Measurements from ENCODE around the gene SRGAP2B.
"Not testable (repeated sequence)": the region's sequence is repeated elsewhere in the genome, so short reads cannot be mapped to it uniquely, and the experiment has no call there.

The SRGAP2B gene

DNA sequence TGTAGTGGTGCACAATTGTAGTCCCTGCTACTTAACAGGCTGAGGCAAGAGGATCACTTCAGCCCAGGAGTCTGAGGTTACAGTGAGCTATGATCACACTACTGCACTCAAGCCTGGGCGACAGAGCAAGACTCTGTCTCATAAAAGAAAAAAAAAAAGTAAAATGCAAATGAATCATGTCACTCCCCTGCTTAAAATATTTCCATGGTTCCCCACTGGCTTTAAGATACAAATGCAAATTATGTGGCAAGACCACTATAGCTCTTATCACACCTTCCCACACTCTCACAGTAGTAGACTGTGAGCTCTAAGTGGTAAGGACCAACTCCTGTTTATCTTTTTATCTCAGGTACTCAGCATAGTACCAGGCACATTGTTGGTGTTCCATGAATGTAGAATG is 53.6 kb downstream of the SRGAP2B start:
- DNase-seq = not testable (repeated sequence)

DNA sequence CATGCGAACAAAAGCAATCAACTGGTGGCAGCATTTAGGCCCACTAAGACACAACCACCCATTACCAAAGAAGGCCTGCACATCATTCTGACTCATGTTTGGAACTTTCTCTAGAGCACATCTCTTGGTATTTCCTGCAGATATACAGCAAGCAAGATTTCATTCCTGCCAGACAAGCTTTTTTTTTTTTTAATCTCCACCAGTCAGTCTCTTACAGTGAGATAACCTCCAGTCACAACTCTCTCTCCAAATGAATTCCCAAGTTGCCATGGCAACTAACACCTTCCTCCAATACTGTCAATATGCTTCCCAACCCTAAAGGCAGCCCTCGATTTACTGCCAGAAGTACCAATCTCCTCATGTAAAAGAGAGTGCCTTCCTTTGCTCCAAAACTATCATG is 59.1 kb downstream of the SRGAP2B start:
- DNase-seq = not testable (repeated sequence)

DNA sequence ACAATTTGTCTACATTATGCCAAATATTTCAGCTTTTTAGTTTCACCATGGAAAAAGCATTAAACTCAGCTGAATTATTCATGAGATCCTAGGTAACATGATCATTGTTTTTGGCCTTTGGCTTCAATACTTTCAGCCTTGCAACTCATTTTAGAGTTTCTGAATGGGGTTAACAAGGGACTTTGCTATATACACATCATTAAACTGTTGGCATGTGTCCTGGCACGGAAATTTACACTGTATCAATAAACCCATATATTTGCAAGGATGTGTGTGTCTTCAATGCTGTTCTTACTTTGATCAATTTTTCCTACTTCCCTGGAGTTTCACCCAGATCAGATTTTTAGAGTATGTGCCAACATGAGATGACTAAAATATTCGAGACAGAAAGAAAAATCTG is 61.6 kb downstream of the SRGAP2B start:
- not testable (repeated sequence) for DNase-seq

DNA sequence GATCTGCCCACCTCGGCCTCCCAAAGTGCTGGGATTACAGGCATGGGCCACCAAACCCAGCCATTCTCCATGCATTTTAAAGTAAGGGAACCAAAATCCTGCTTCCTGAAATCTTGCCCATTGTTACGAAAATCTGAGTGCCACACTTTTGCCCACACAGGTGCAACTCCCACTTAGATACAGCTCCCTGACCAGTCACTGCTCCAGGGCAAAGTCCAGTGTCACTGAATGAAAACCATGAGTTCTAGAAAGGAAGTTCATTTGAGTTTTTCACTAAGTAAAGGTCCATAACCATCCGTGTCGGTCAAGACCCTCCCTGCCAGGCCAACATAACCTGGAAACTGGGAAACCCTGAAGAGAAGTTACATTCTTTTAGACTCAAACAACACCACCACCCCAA is 67.9 kb downstream of the SRGAP2B start:
- not testable (repeated sequence) for DNase-seq

DNA sequence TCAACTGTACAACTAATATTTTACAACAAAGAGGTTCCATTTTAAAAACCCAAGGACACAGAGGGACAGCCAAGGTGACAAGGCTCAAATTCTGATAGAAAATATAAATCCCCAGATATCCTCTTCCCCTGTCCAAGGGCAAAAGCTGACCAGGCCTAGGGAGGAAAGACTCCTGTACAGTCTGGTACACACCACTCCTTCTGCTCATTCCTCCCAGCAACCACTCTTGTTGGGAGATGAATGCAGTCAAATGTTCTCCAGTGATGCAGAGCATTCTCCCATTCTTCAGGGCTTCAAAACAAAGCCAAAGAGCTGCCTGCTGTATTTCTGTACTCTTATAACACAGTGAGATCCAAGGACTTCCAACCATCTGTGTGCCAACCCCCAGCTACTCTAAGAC is 69.8 kb downstream of the SRGAP2B start:
- DNase-seq = not testable (repeated sequence)

DNA sequence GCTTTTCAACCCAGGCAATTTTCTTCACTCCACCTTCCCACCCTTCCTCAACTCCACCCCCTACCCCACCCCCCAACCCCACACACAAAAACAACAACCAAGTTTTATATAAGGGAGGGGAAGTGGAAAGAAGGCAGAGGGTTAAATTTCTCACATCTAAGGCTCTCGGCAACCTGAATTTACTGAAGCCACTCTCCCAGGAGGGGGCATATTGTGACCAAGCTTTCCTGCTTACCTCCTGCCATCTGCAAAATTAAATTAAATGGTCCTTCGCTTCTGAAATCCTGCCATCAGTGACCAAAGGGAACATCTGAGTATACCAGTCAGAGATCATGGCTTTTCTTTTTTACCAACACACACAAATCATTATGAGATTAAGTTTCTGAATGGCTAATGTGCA is 72.9 kb downstream of the SRGAP2B start:
- DNase-seq = not testable (repeated sequence)

DNA sequence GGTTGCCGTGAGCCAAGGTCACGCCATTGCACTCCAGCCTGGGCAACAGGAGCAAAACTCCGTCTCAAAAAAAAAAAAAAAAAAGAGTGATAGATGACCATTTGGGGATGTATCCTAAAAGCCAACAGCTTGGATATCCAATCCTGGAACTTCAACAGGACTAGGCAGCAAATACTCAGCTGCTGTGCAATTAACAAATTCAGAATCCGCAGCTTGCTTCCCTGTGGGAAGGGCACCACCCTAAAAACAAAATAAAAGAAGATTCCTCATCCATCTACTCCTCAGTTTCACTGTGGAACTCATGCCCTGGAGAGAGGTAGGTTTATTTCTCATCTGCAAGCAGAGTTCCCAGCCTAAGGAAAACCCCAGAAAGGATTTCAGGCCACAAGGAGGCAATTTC is 73.4 kb downstream of the SRGAP2B start:
- DNase-seq = not testable (repeated sequence)

DNA sequence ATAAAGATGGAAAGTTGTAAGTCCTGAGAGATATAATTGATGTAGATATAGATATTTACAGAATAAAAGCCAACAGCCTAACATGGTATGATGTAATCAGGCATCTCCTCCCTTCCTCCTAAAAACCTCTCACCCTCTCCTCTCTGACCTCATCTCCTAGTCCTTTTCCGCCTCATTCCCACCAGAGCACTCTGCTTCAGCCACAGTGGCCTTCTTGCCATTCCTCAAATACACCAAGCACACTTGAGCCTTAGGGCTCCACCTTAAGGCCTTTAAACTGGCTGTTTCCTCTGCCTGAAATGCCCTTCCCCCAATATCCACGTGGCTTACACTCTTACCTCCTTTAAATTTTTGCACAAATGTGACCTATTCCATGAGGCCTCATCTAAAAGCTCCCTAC is 75.4 kb downstream of the SRGAP2B start:
- DNase-seq = not testable (repeated sequence)

DNA sequence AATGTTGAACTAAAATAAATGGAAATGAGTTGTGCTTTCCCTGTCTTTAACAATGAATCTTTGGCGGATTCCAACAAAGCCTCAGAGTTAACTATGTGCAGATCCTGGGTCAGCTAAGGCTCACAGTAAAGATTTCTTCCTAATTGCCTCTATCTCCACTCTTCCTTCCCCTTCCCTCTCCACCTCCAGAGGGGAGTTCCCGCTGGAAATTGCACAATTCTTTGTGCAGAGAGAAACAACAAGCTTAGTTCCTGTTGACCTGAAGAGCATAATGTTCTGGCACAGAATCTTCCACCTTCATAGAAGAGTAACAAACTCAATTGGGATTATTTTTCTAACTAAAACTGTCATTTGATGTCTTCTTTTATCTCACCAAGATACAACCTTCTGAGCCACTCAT is 77.4 kb downstream of the SRGAP2B start:
- not testable (repeated sequence) for DNase-seq

DNA sequence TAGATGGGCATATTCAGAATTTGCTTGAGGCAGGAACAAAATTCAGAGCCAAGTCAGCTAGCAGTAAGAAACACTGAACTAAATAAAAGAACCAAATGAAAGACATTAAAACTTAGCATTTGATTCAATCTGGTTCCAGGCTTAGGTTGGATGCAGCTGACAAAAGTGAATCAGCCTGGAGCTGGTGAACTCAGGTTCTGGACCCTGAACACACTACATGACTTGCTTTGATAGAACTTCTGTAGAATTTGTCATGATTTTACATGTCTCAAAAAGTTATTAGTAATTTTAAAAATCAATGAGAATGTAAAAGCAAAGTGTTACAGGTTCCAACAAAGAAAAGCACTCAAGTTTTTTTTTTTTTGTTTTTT is 78.7 kb downstream of the SRGAP2B start:
- not testable (repeated sequence) for DNase-seq

DNA sequence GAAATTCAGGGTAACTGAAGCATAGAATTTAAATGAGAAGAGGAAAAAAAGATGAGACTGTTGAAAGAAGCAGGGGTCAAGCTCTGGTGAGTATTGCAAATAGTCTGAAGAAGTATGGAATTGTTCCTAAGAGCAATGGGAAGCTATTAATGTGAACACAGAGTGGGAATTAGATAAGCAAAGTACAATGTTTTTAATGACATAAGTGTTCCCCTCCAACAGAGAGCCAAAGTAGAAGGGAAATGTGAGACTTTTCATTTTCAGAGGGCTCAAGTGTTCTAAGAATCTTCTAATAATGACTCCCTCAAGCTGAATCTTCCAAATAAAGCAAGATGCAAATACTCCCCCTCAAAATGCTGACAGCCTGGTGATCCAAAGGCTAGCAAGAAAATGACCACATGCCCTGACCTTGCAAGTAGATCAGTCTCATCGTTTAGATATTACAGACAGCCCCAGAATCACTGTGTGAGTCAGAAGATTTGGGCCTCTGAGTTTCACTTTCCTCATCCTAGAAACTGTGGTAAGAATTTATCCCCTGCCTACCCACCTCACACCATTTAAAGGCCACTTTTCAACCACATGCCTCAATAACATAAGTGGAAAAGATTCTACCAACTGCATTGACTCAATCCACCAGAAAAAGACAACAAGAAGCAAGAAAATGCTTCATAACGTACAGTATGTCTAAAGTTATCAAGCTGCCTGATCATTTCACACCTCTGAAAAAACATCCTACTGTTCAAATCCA is 79.2 kb downstream of the SRGAP2B start:
- DNase-seq = not testable (repeated sequence)

DNA sequence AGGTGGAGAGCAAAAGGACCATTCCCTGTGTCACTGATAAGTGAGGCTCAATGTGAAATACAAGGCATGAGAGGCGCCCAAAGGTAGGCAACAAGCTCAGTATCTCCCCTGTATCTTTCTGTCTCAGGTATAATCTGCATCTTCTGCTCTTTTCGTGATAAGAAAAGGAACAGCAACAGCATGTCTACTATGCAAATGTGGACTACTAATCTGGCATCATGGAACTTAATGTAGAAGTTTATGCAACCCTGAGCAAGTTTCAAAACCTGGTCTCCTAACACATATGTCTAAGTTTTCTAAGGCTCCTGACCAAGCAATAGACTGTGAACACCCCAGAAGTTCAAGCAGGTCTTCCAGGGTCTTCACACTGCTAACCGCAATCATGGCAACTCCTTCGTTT is 81.8 kb downstream of the SRGAP2B start:
- not testable (repeated sequence) for DNase-seq

DNA sequence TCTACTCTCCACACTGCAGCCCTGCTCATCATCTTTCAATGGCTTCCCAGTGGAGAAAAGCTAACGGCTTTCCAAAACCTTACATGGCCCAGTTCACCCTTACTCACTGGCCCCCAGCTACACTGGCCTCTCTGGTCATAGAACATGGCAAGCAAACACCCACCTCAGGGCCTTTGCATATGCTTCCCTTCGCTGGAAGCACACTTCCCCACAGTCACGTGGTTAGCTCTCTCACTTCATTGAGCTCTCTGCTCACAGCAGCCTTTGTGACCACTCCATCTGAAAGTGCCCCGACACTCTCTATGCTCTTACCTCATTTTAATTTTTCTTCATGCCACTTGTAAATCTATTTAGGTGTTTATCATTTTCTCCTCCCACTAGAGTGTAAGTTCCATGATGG is 83.3 kb downstream of the SRGAP2B start:
- not testable (repeated sequence) for DNase-seq

DNA sequence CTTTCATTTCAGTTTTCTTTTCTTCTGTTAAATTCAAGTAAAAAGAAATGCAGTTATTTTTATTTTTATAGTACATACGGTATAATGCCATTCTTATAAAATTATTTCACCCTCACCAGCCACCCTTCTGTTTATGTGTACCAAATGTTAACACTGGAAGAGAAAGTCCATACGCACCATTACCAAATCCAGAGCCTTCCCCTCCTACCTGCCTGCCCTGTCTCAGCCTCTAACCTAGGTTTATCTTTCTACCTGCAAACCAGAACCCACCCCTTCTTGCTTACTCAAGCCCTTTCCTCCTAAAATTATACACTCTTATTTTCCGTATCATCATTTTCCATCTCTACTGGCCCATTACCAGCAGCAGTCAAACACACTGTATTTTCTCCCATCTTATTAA is 84.5 kb downstream of the SRGAP2B start:
- DNase-seq = not testable (repeated sequence)

DNA sequence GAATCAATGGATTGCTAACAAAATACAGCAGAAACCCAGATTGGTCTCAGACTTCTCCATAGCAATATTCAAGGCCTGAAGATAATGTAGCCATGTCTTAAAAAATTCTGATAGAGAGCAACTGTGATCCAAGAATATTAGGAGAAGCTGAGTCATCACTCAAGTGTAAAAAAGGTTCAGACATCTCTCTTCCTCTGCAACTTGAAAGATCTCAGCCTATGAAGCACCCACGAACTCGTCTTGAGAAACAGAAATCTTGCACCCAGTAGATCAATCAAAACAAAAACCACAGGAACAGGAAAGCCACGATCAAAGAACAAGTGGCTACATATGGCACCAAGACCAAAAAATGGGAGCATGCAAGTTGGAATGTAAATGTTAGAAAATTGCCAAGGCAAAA is 85.2 kb downstream of the SRGAP2B start:
- peak; percentile 8 to 38 for DNase-seq

DNA sequence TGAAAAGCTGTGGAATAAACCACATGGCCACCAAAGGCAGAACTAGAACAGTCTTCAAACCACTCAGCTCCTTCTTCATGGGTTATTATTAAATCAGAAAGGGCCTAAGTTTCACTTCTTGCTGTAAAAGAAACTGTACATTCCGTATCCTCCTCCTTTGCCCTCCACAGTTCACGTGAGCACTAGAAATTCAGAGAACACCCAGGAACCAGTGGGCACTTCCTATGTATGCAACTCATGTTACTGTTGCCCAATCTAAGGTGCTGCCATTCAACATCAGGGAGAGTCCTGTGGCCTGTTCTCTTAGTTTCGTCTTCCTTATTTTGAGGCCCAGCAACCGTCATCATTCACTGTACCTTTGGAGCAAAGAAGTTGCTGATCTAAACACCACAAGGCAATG is 86.7 kb downstream of the SRGAP2B start:
- not testable (repeated sequence) for DNase-seq

DNA sequence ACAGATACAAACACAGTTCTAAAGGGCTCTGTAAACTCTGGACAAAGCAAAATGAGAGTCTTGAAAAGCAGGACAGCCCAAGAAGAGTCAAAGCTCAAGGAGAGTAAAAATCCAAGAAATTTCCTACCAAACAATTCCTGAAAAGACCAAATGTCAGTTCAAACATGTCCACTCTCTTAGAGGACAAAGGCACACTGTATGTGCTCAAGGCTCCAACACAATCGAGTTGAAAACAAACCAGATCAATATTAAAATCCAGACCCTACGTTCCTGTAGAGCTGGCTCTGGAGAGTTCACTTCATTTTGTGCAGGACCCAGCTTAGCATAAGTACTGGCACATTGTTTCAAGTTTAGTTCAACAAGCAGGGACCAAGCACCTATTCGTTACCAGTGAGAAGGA is 90.0 kb downstream of the SRGAP2B start:
- DNase-seq = not testable (repeated sequence)

DNA sequence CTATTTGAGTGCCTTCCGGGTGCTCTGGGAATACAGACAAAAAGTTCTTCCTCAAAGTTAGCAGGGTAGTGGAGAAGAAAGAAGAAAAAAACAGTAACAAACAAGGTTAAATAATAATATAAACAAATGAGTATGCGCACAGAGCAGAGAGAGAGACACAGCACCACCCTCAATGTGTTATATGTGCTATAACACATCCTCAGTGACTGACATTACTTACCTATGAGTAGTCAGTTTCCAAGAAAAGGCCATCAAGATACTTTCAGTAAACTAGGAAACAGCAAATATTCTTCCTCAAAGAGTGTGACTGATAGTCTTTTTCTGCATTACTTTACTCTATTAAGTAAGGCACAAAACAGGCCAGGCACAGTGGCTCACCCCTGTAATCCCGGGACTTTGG is 93.7 kb downstream of the SRGAP2B start:
- not testable (repeated sequence) for DNase-seq

DNA sequence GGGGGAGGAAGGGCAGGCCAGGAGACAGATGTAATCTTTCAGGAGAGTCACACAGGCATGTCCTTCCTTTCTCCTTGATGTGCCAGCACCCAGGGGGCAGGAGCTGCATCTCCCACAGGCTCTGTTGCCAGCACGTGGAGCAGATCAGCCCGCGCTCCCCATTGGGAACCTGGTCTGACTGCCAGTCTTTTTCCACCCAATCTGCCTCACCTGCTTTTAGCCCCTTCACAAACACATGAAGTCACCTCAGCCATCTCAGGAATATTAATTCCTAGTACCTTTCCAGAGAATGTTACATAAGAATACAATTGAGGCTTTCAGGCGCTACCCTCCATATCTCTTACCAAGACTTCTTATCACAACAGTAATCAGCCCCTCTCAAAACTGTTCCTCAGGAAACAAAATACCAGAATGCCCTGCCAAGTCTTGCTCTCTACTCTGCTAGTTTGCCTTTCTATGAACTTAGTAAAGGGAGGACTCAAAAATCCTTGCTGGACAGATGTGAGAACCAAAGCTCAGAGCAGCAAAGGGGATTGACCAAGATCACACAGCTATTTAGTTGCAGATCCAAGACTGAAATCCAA is 94.3 kb downstream of the SRGAP2B start:
- not testable (repeated sequence) for DNase-seq

DNA sequence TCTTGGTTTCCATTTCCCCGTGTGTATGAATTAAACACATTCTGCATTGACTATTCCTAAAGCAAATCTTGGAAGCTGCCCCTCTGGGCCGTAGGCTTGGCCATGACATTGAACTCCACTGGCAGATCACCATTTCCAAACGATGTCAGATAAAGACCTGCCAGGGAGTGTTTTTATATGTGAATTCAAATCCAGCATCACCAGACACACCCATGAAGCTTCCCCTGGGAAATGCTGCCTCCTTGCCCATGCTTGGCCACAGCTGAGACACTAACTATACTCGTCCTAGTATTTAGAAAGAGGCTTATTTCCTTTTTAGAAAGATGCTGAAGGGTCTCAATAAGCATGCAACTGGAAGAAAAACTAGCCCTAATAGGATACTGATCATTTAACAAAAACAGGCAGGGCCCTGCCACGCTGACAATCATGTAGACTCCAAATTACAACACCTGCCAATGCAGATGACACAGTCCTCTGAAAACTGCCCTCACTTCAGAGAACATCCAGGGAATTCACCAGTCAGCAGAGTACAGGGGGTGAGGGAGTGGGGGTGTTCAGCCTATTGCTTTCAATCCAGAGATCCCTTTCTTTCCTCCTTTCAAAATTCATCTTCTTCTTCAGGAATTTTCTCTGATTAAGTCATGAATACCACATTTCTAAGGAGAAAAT is 94.9 kb downstream of the SRGAP2B start:
- DNase-seq = not testable (repeated sequence)

DNA sequence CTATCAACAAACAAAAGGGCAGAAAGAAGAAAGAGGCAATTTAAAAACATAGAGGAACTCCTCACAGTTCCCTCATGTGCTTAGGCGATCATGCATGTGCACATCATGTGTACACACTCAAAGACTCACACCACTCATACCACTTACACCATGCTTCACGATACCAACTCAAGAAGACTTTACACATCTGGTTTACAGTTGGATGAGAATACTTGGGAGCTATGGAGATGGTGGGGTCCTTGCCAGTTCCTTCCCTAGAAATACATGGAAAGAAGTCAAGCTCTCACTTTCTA is 96.2 kb downstream of the SRGAP2B start:
- DNase-seq = not testable (repeated sequence)

DNA sequence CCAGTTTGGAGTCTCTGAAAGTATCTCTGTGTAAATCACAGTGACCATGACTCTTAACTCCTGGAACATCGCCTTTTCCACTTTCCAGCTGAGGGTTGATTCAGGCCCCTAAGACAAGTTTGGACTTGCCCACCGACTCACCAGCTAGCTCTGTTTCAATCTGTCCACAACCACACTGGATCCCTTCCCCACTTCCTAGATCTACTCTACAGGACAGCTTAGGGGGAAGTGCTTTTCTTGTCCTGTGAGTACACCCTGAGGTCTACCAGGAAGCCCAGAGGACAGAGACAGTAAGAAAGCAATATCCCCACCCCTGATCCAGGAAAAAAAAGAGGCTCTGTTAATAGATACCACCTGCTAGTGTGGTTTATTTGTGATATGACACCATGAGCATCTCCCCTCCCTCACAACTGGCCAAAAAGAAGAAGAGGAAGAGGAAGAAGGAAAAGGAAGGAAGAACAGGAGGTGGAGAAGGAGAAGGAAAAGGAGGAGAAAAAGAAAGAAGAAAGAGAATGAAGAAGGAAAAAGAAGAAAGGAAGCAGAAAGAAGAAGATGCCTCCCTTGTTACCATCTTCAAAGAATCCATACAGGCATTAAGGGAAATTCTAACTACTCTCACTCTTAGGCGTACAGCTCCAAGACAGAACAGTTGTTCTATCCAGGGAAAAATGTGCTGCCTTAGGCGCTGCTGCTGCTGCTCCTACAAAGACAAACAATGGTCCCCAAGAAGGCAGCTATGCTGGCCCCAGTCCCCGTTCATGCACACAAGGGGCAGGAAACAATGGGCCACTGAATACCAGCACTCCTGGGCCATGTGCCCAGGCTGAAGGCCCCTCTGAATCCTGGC is 96.8 kb downstream of the SRGAP2B start:
- DNase-seq = not testable (repeated sequence)

DNA sequence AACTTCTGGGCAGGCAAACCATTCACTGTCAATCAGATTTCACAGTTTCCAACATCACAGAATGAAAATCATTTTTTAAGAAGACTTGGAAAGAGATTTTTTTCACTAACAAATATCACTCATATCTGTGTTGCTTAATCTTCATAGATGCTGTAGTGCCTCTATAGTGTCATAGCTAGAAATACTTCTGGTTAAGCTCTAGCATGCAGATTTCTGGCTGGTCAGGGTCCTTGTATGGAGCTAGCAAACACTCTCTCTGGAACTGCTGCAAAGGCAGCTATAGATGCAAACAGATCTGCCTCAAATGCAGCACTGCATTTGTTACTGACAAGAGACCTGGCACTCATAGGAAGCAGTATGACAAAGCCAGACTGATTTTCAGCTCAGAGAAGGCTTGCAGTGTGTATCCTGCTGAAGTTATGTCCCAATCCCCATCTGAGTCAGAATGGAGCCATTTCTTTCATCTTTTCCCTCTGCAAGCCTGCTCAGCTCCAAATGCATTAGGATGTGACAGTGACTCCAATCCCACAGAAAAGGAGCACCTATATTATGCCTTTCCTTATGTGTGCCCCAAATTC is 99.2 kb downstream of the SRGAP2B start:
- DNase-seq = not testable (repeated sequence)

All from CD4-positive, alpha-beta T cell treated with Interferon alpha-2 for 1 hour (primary cell).